Dedifferentiated amniotic fluid mesenchymal stem cell (primary cell): Measurements from ENCODE around the gene SERTM1.

ENCODE experiments used
- DNase-seq: peaks from one replicate; pipeline ENCODE4 v3.0.0-alpha.2; 2016; ENCODE audit errors: extremely low spot score

Gene SERTM1

DNA sequence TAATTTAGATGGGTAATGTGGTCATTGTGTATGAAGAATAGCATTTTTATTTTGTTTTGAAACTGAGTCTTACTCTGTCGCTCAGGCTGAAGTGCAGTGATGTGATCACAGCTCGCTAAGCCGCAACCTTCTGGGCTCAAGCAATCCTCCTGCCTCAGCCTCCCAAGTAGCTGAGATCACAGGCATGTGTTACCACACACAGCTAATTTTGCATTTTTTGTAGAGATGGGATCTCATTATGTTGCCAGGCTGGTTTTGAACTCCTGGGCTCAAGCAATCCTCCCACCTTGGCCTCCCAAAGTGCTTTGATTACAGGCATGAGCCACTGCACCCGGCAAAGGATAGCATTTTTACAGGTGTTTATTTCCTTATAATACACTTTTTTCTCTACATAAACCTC lies 36.6 kb downstream of the SERTM1 start:
- no peak for DNase-seq

DNA sequence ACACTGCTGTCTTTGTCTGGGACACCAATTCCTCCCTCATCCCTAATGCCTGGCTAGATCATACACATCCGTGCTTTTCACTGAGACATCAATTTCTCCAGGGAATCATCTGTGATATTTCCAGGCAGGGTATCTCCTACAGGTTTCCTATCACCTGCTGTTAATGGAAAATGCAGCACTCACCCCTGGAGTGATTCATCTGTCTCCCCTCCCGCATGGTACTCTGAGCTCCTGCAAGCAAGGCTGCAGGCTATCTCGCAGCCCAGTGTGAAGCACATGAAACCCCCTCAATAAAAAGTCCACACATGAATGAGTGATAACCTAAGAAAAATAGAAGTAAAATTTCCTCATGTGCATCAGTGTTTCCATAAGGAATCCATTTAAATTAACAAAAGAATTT lies 38.5 kb downstream of the SERTM1 start:
- no peak for DNase-seq

GRCh38 chr13:36712770-36713169 lies 39.0 kb downstream of the SERTM1 start:
- DNase-seq, result peak; percentile 66

GRCh38 chr13:36713887-36714286 lies 40.1 kb downstream of the SERTM1 start:
- DNase-seq, result no peak

- DNase-seq, result no peak
Observed at GRCh38 chr13:36715841-36716240, 42.0 kb downstream of the SERTM1 start.

GRCh38 chr13:36717017-36717416 lies 43.2 kb downstream of the SERTM1 start:
- DNase-seq, result no peak

GRCh38 chr13:36717966-36718545 lies 44.2 kb downstream of the SERTM1 start:
- no peak for DNase-seq

GRCh38 chr13:36718686-36719085 lies 44.9 kb downstream of the SERTM1 start:
- DNase-seq, result no peak

- no peak for DNase-seq
Observed at GRCh38 chr13:36724141-36724540, 50.3 kb downstream of the SERTM1 start.

GRCh38 chr13:36725936-36726335 lies 52.1 kb downstream of the SERTM1 start:
- DNase-seq, result no peak

DNA sequence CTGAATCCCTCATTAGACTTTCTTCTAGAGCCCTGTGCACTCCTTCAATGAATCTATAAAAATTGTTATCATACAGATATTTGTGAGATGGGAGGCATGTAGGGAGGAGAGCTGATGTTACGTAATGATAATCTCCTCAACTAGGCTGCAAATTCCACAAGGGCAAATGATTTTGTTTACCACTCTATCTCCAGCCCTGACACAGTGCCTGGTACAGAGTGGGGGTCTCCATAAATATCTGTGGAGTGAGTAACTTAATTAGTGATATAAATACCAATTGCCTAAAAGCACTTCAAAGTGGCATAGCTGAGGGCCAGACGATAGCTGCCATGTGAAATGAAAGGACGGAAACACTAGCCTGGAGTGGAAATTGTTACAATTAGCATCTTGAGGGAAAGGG lies 54.2 kb downstream of the SERTM1 start:
- no peak for DNase-seq

GRCh38 chr13:36736119-36736726 lies 62.4 kb downstream of the SERTM1 start:
- DNase-seq, result peak; percentile 61

- no peak for DNase-seq
Observed at GRCh38 chr13:36737524-36738083, 63.8 kb downstream of the SERTM1 start.

GRCh38 chr13:36745436-36745835 lies 71.6 kb downstream of the SERTM1 start:
- no peak for DNase-seq

DNA sequence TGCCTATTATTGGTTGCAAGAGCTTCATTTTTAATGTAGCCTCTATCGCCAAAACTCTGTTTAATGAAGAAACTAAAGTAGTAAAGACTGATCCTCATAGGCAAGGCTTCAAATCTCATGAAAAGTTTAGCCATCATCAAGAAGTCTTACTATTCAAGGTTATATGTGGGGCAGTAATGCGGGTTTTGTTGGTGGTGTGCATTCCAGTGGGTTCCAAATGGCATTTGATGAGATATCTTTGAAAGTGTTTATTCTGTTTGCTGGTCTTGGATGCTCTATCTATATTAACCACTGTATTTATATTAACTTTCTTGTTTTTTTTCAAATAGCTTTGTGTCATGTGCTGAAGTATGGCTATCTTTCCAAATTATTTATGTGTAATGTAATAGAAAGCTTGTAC lies 72.2 kb downstream of the SERTM1 start:
- DNase-seq, result no peak
